GM13976 (cell line): Measurements from ENCODE around the gene C3orf22.

Source experiments
- DNase-seq: peaks from one replicate; pipeline ENCODE4 v3.0.0; 2012; ENCODE audit warnings: low spot score
- CTCF ChIP-seq: IDR thresholded peaks from 2 replicates; pipeline ENCODE4 v1.5.1; 2012; ENCODE audit warnings: borderline replicate concordance, mild to moderate bottlenecking; ENCODE audit not compliant: insufficient read depth; ENCODE audit errors: extremely low read depth, missing control alignments, control extremely low read depth
- in situ Hi-C: fragments of 300-500 bp; cut with MboI; formaldehyde crosslinking; loops from one replicate; pipeline ENCODE4 v1.12.0; 2022; ENCODE audit warnings: low sequenced_read_pairs, mixed read lengths, inconsistent platforms; ENCODE audit not compliant: unreplicated experiment

Gene C3orf22

GRCh38 chr3:126581569-126581968 lies 22.8 kb upstream of the C3orf22 start:
- in situ Hi-C loops, result no loop called here
- no peak for DNase-seq
- no peak for TF ChIP-seq CTCF

GRCh38 chr3:126580746-126581145 lies 22.0 kb upstream of the C3orf22 start:
- no peak for TF ChIP-seq CTCF
- DNase-seq, result no peak
- in situ Hi-C loops, result no loop called here

GRCh38 chr3:126578702-126579101 lies 20.0 kb upstream of the C3orf22 start:
- in situ Hi-C loops, result no loop called here
- TF ChIP-seq CTCF, result no peak
- peak; percentile 15 for DNase-seq

GRCh38 chr3:126577261-126577660 lies 18.5 kb upstream of the C3orf22 start:
- in situ Hi-C loops, result no loop called here
- TF ChIP-seq CTCF, result no peak
- no peak for DNase-seq

- no peak for DNase-seq
- no peak for TF ChIP-seq CTCF
- in situ Hi-C loops, result no loop called here
Observed at GRCh38 chr3:126573492-126574117, 14.9 kb upstream of the C3orf22 start.

GRCh38 chr3:126571078-126571477 lies 12.3 kb upstream of the C3orf22 start:
- no peak for DNase-seq
- in situ Hi-C loops, result no loop called here
- no peak for TF ChIP-seq CTCF
